D721Med (cell line): Measurements from ENCODE around the gene RASGRF1.

Experiments used
- DNase-seq: peaks from one replicate; pipeline ENCODE4 v3.0.0; 2011; ENCODE audit warnings: low spot score; ENCODE audit not compliant: insufficient read length
- FAIRE-seq: peaks from 2 replicates; lab custom pipeline; 2011; peaks lifted over from hg19 to GRCh38; lab: Jason Lieb, UNC
- CTCF ChIP-seq: IDR thresholded peaks from 2 replicates; pipeline ENCODE4 v1.5.1; 2012; ENCODE audit warnings: mild to moderate bottlenecking, control low read depth; ENCODE audit not compliant: insufficient read depth; ENCODE audit errors: missing control alignments

Gene RASGRF1

GRCh38 chr15:79032656-79033055 lies 57.9 kb downstream of the RASGRF1 start:
- FAIRE-seq, result no peak
- DNase-seq, result no peak
- TF ChIP-seq CTCF, result no peak

GRCh38 chr15:79031821-79032220 lies 58.8 kb downstream of the RASGRF1 start:
- DNase-seq, result no peak
- FAIRE-seq, result no peak
- TF ChIP-seq CTCF, result no peak

- FAIRE-seq, result no peak
- no peak for DNase-seq
- TF ChIP-seq CTCF, result no peak
Observed at GRCh38 chr15:79031201-79031600, 59.4 kb downstream of the RASGRF1 start.

GRCh38 chr15:79030470-79030869 lies 60.1 kb downstream of the RASGRF1 start:
- no peak for TF ChIP-seq CTCF
- FAIRE-seq, result no peak

GRCh38 chr15:79028411-79028964 lies 62.1 kb downstream of the RASGRF1 start:
- DNase-seq (no peak), FAIRE-seq (no peak)
- TF ChIP-seq CTCF, result peak; percentile 81

More at GRCh38 chr15:79030470-79030869, 60.1 kb downstream of the RASGRF1 start:
- no peak for DNase-seq

- no peak for TF ChIP-seq CTCF
- FAIRE-seq (no peak), DNase-seq (no peak)
Observed at GRCh38 chr15:79027532-79028410, 62.8 kb downstream of the RASGRF1 start.

GRCh38 chr15:79025802-79026201 lies 64.8 kb downstream of the RASGRF1 start:
- FAIRE-seq (no peak), DNase-seq (no peak)
- TF ChIP-seq CTCF, result no peak
